GM12875 (cell line): Measurements from ENCODE around the gene CLNS1A.
"Not testable (repeated sequence)": the region's sequence is repeated elsewhere in the genome, so short reads cannot be mapped to it uniquely, and the experiment has no call there.

ENCODE experiments used
- H3K4me3 ChIP-seq: one replicate; pipeline ENCODE4 v1.5.1; 2011; ENCODE audit warnings: low read depth, low read length, control low read depth
- CTCF ChIP-seq: IDR thresholded peaks from 2 replicates; pipeline ENCODE4 v1.5.1; 2011; ENCODE audit warnings: low read depth, mild to moderate bottlenecking, control low read depth, inconsistent platforms, low read length, moderate library complexity, borderline replicate concordance; ENCODE audit not compliant: insufficient read depth

CLNS1A gene

DNA sequence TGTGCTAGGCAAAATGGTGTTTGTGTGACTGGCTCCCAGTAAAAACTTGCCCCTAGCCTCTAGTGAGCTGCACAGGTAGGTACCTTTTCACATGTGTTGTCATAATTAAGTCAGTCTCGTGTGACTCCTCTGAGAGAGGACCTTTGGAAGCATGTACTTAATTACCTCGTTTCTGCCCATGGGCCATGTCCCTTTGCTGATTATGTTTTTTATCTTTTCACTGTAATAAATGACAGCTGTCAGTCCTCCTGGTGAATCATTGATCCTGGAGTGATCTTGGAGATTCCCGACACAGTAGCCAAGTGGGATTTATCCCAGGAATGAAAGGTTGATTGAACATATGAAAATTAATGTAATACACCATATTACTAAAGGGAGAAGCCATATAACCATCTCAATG, 12.5 kb upstream of the CLNS1A start:
- no peak for TF ChIP-seq CTCF

GRCh38 chr11:77647654-77648305, 10.2 kb upstream of the CLNS1A start:
- TF ChIP-seq CTCF, result no peak
- no peak overlapping the region for H3K4me3 ChIP-seq

More for the DNA sequence above, 12.5 kb upstream of the CLNS1A start:
- no peak overlapping the region for H3K4me3 ChIP-seq

DNA sequence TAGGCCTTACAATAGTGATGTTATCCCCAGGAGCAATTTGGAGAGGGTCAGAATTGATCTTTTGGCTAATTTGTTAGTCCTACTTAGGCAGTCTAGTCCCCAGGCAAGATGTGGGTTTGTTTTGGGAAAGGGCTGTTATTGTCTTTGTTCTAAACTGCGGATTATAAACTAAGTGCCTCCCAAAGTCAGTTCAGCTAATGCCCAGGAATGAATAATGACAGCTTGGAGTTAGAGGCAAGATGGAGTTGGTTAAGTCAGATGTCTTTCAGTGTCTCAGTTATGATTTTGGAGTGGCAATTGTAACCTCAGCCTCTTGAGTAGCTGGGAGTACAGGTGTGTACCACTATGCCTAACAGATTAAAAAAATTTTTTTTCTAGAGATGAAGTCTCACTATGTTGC, 7.3 kb upstream of the CLNS1A start:
- H3K4me3 ChIP-seq, result no peak overlapping the region
- no peak for TF ChIP-seq CTCF

GRCh38 chr11:77642228-77642627, 4.6 kb upstream of the CLNS1A start:
- H3K4me3 ChIP-seq, result no peak overlapping the region
- TF ChIP-seq CTCF, result no peak

DNA sequence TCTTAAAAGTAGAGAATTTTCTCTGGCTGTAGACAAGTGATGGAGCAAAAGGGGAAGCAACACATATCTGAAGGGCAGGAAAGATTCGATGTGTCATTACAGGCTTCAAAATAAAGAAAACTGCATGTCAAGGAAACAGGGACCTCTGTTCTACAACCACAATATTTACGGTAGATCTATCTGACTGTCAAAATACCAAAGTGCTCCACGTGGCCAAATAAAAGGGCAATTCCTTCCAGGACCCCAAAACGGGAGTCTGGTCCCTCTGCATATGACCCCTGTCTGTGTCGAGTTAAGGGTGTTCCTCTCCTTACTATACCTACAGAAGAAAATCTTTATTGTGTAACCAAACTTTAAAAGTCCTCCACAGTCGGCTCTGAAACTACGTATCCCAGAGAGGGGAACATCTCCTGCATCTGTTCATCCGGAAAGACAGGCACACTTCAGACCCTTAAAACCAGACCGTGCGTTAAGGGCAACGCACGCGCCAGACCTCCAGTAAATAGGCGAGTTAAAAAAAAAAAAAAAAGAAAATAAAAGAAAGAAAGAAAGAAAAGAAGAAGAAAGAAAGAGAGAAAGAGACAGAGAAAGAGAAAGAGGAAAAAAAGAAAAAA, 756 bp downstream of the CLNS1A start:
- H3K4me3 ChIP-seq, result peak overlapping the region; percentile 82
- no peak for TF ChIP-seq CTCF

DNA sequence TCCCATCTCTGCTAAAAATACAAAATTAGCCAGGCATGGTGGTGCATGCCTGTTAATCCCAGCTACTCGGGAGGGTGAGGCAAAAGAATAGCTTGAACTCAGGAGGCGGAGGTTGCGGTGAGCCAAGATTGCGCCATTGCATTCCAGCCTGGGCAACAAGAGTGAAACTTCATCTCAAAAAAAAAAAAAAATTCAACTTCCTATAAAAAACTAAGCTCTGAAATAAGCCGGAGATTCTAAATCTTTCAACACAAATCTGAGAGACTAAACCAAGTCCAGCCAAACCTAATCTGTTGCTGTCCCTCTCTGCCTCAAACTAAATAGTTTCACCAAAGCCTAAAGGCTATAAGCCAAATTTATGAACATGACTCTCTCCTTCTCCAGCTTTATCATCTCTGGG, 3.7 kb downstream of the CLNS1A start:
- not testable (repeated sequence) for H3K4me3 ChIP-seq

DNA sequence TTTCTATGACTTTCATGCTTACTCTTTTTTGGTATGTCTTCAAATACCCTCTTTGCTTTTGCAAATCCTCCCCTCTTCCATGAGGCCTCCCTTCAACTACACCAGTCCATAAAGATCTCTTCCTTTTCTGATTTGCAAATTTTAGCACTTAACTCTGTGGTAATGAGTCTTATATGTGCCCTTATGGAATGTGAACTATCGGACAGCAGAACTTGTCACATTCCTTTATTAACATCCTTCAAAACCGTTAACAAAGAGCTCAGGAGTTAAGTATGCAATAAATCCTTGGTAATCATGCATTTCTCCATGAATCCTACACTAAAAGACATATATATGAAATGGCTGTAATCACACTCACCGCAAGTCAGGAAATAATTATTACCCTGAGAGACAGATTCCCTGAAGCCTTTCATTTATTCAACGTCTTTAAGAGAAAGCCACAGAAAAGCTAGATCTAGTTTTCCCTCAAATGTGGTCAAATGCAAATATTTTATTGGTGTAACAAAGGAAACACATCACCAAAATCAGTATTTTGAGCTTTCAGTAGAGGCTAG, 7.4 kb downstream of the CLNS1A start:
- no peak for TF ChIP-seq CTCF
- no peak overlapping the region for H3K4me3 ChIP-seq
